B cell (primary cell): ENCODE results near the gene FRMD4A.

Experiments
- EZH2 ChIP-seq: IDR thresholded peaks from 2 replicates; pipeline ENCODE4 v1.6.1; 2012; ENCODE audit warnings: borderline replicate concordance, low read depth, mild to moderate bottlenecking, moderate library complexity, low read length; ENCODE audit not compliant: insufficient read depth, poor library complexity, severe bottlenecking
- TF ChIP-seq, protein P1 (sequence below): fragments of 200-600 bp; IDR thresholded peaks from one replicate; pipeline ENCODE4 v1.8.0; 2022; ENCODE audit warnings: antibody characterized with exemption, mild to moderate bottlenecking

DNA sequence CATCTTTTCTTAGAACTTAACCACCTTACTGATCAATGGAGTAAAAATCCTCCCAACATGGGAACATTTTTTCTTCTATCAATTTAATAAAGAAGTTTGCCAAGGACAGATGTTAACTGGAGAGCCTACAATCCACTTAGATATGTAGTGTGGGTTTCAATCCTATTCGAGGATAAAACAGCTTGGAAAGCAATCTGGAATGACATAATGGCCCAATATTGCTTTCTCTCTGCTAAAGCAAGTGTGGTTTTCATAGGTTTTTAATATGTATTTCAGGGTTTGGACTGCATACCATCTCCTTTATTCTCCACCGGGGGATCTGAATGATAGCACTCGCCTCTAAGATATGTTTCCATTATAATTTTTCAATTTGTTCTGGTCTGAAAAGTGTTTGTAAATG, 594.2 kb downstream of the FRMD4A start:
- TF ChIP-seq, protein P1, sequence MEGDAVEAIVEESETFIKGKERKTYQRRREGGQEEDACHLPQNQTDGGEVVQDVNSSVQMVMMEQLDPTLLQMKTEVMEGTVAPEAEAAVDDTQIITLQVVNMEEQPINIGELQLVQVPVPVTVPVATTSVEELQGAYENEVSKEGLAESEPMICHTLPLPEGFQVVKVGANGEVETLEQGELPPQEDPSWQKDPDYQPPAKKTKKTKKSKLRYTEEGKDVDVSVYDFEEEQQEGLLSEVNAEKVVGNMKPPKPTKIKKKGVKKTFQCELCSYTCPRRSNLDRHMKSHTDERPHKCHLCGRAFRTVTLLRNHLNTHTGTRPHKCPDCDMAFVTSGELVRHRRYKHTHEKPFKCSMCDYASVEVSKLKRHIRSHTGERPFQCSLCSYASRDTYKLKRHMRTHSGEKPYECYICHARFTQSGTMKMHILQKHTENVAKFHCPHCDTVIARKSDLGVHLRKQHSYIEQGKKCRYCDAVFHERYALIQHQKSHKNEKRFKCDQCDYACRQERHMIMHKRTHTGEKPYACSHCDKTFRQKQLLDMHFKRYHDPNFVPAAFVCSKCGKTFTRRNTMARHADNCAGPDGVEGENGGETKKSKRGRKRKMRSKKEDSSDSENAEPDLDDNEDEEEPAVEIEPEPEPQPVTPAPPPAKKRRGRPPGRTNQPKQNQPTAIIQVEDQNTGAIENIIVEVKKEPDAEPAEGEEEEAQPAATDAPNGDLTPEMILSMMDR = no peak
- TF ChIP-seq EZH2 = no peak
